Measurements from ENCODE around the gene DMXL1. TPM values are rescaled to one million over a fixed set of nuclear protein-coding genes. Genes with fewer than 3 reads are reported as not detected.
A peak's percentile ranks its signal among the peaks of the same experiment; 100 is the strongest.

The DMXL1 gene
- total and polyA plus RNA-seq, 9 donors, result 16.2 to 32.4 (median 19.3) TPM

- WGBS (ENCODE audit: insufficient coverage), result no CpG with 5 or more reads among the region's 2 CpGs
- H3K27me3 ChIP-seq (ENCODE audit: control insufficient read depth, insufficient read depth, low read length), result no peaks in the 10 kb centered on the region
- H3K27ac ChIP-seq (ENCODE audit: low read length), result no peak overlapping the region
- peaks cover 10% of the 10 kb centered on the region for H3K4me1 ChIP-seq (ENCODE audit: control insufficient read depth, insufficient read depth, low read length)
- no peaks in the 10 kb centered on the region for H3K9me3 ChIP-seq (replicated peaks; ENCODE audit: control insufficient read depth, low read depth, low read length)
- no peaks in the 10 kb centered on the region for H3K36me3 ChIP-seq (ENCODE audit: control insufficient read depth, insufficient read depth, low read length)
- DNase-seq, result no peak
- no peak overlapping the region for H3K4me3 ChIP-seq (ENCODE audit: low read length)
These were observed 217.6 kb downstream of the DMXL1 start for GRCh38 chr5:119288379-119289033.

- peaks cover 10% of the 10 kb centered on the region for H3K4me1 ChIP-seq (ENCODE audit: control insufficient read depth, insufficient read depth, low read length)
- no peak overlapping the region for H3K27ac ChIP-seq (ENCODE audit: low read length)
- no peaks in the 10 kb centered on the region for H3K9me3 ChIP-seq (replicated peaks; ENCODE audit: control insufficient read depth, low read depth, low read length)
- no CpG with 5 or more reads among the region's 3 CpGs for WGBS (ENCODE audit: insufficient coverage)
- H3K27me3 ChIP-seq (ENCODE audit: control insufficient read depth, insufficient read depth, low read length), result no peaks in the 10 kb centered on the region
- H3K4me3 ChIP-seq (ENCODE audit: low read length), result no peak overlapping the region
- no peaks in the 10 kb centered on the region for H3K36me3 ChIP-seq (ENCODE audit: control insufficient read depth, insufficient read depth, low read length)
- DNase-seq, result no peak
These were observed 218.7 kb downstream of the DMXL1 start for GRCh38 chr5:119289438-119290044.

- no peak for DNase-seq
- H3K36me3 ChIP-seq (ENCODE audit: control insufficient read depth, insufficient read depth, low read length), result no peaks in the 10 kb centered on the region
- H3K9me3 ChIP-seq (replicated peaks; ENCODE audit: control insufficient read depth, low read depth, low read length), result no peaks in the 10 kb centered on the region
- H3K4me3 ChIP-seq (ENCODE audit: low read length), result no peak overlapping the region
- H3K4me1 ChIP-seq (ENCODE audit: control insufficient read depth, insufficient read depth, low read length), result peaks cover 10% of the 10 kb centered on the region
- no peak overlapping the region for H3K27ac ChIP-seq (ENCODE audit: low read length)
- no peaks in the 10 kb centered on the region for H3K27me3 ChIP-seq (ENCODE audit: control insufficient read depth, insufficient read depth, low read length)
- no CpG with 5 or more reads among the region's 3 CpGs for WGBS (ENCODE audit: insufficient coverage)
These were observed 219.3 kb downstream of the DMXL1 start for GRCh38 chr5:119290161-119290569.

- Histone ChIP-seq H3K4me1 (ENCODE audit: control insufficient read depth, insufficient read depth, low read length) (peaks cover 10% of the 10 kb centered on the region), H3K27ac (ENCODE audit: low read length) (no peak overlapping the region)
- WGBS (ENCODE audit: insufficient coverage), result 94% methylated on average over 2 of the region's 2 CpGs
These were observed 219.7 kb downstream of the DMXL1 start for GRCh38 chr5:119290607-119291006.

GRCh38 chr5:119291056-119291455, 220.2 kb downstream of the DMXL1 start:
- H3K27me3 ChIP-seq (ENCODE audit: control insufficient read depth, insufficient read depth, low read length), result no peaks in the 10 kb centered on the region
- peak; percentile 36 for DNase-seq
- WGBS (ENCODE audit: insufficient coverage), result no CpG with 5 or more reads among the region's 5 CpGs
- no peaks in the 10 kb centered on the region for H3K9me3 ChIP-seq (replicated peaks; ENCODE audit: control insufficient read depth, low read depth, low read length)
- peaks cover 10% of the 10 kb centered on the region for H3K4me1 ChIP-seq (ENCODE audit: control insufficient read depth, insufficient read depth, low read length)
- no peak overlapping the region for H3K27ac ChIP-seq (ENCODE audit: low read length)
- no peak overlapping the region for H3K4me3 ChIP-seq (ENCODE audit: low read length)
- H3K36me3 ChIP-seq (ENCODE audit: control insufficient read depth, insufficient read depth, low read length), result no peaks in the 10 kb centered on the region

More at GRCh38 chr5:119290607-119291006, 219.7 kb downstream of the DMXL1 start:
- no peaks in the 10 kb centered on the region for H3K9me3 ChIP-seq (replicated peaks; ENCODE audit: control insufficient read depth, low read depth, low read length)
- H3K36me3 ChIP-seq (ENCODE audit: control insufficient read depth, insufficient read depth, low read length), result no peaks in the 10 kb centered on the region
- DNase-seq, result no peak
- H3K4me3 ChIP-seq (ENCODE audit: low read length), result no peak overlapping the region
- no peaks in the 10 kb centered on the region for H3K27me3 ChIP-seq (ENCODE audit: control insufficient read depth, insufficient read depth, low read length)

- Histone ChIP-seq H3K4me3 (ENCODE audit: low read length) (no peak overlapping the region), H3K27ac (ENCODE audit: low read length) (peak overlapping the region; percentile 14), H3K4me1 (ENCODE audit: control insufficient read depth, insufficient read depth, low read length) (peaks cover 10% of the 10 kb centered on the region), H3K9me3 (replicated peaks; ENCODE audit: control insufficient read depth, low read depth, low read length) (no peaks in the 10 kb centered on the region), H3K36me3 (ENCODE audit: control insufficient read depth, insufficient read depth, low read length) (no peaks in the 10 kb centered on the region), H3K27me3 (ENCODE audit: control insufficient read depth, insufficient read depth, low read length) (no peaks in the 10 kb centered on the region)
- 23% methylated on average over 2 of the region's 3 CpGs for WGBS (ENCODE audit: insufficient coverage)
- DNase-seq, result no peak
These were observed 221.0 kb downstream of the DMXL1 start for GRCh38 chr5:119291877-119292276.

- Histone ChIP-seq H3K36me3 (ENCODE audit: control insufficient read depth, insufficient read depth, low read length) (no peaks in the 10 kb centered on the region), H3K27ac (ENCODE audit: low read length) (no peak overlapping the region), H3K4me1 (ENCODE audit: control insufficient read depth, insufficient read depth, low read length) (peaks cover 10% of the 10 kb centered on the region), H3K4me3 (ENCODE audit: low read length) (no peak overlapping the region), H3K27me3 (ENCODE audit: control insufficient read depth, insufficient read depth, low read length) (no peaks in the 10 kb centered on the region), H3K9me3 (replicated peaks; ENCODE audit: control insufficient read depth, low read depth, low read length) (no peaks in the 10 kb centered on the region)
- no peak for DNase-seq
- WGBS (ENCODE audit: insufficient coverage), result no CpG with 5 or more reads among the region's 3 CpGs
These were observed 222.0 kb downstream of the DMXL1 start for GRCh38 chr5:119292701-119293515.

GRCh38 chr5:119293516-119293829, 222.6 kb downstream of the DMXL1 start:
- H3K4me1 ChIP-seq (ENCODE audit: control insufficient read depth, insufficient read depth, low read length), result peaks cover 10% of the 10 kb centered on the region
- H3K27ac ChIP-seq (ENCODE audit: low read length), result no peak overlapping the region
- no CpG with 5 or more reads among the region's 2 CpGs for WGBS (ENCODE audit: insufficient coverage)

More at GRCh38 chr5:119293516-119293829, 222.6 kb downstream of the DMXL1 start:
- H3K36me3 ChIP-seq (ENCODE audit: control insufficient read depth, insufficient read depth, low read length), result no peaks in the 10 kb centered on the region
- no peak overlapping the region for H3K4me3 ChIP-seq (ENCODE audit: low read length)
- DNase-seq, result no peak
- no peaks in the 10 kb centered on the region for H3K9me3 ChIP-seq (replicated peaks; ENCODE audit: control insufficient read depth, low read depth, low read length)
- H3K27me3 ChIP-seq (ENCODE audit: control insufficient read depth, insufficient read depth, low read length), result no peaks in the 10 kb centered on the region

Data from muscle of leg (tissue), 11 donors.